GM12891 (cell line): ENCODE measurements around the gene CLMP.
A peak's percentile ranks its signal among the peaks of the same experiment; 100 is the strongest.

Source experiments
- DNase-seq: peaks from one replicate; pipeline ENCODE4 v3.0.0; 2011; ENCODE audit warnings: low spot score; ENCODE audit not compliant: insufficient read length
- FAIRE-seq: peaks from 2 replicates; lab custom pipeline; 2011; peaks lifted over from hg19 to GRCh38; lab: Jason Lieb, UNC
- PAX5 ChIP-seq: IDR thresholded peaks from 2 replicates; pipeline ENCODE4 v1.6.1; 2011; ENCODE audit warnings: low read length, moderate library complexity, mild to moderate bottlenecking; ENCODE audit not compliant: insufficient read depth, severe bottlenecking
- POLR2A ChIP-seq: IDR thresholded peaks from 2 replicates; pipeline ENCODE4 v1.6.1; 2011; ENCODE audit warnings: low read depth, low read length, control low read depth
- POLR2AphosphoS5 ChIP-seq: IDR thresholded peaks from 2 replicates; pipeline ENCODE4 v1.6.1; 2011; ENCODE audit warnings: low read depth, low read length, control low read depth
- POU2F2 ChIP-seq: IDR thresholded peaks from 2 replicates; pipeline ENCODE4 v1.6.1; 2011; ENCODE audit warnings: low read depth, mild to moderate bottlenecking, control low read depth, low read length, moderate library complexity
- SPI1 ChIP-seq: IDR thresholded peaks from 2 replicates; pipeline ENCODE4 v1.6.1; 2011; ENCODE audit warnings: low read depth, low read length, control low read depth
- TAF1 ChIP-seq: IDR thresholded peaks from 2 replicates; pipeline ENCODE4 v1.6.1; 2011; ENCODE audit warnings: low read depth, low read length, control low read depth

CLMP gene

DNA sequence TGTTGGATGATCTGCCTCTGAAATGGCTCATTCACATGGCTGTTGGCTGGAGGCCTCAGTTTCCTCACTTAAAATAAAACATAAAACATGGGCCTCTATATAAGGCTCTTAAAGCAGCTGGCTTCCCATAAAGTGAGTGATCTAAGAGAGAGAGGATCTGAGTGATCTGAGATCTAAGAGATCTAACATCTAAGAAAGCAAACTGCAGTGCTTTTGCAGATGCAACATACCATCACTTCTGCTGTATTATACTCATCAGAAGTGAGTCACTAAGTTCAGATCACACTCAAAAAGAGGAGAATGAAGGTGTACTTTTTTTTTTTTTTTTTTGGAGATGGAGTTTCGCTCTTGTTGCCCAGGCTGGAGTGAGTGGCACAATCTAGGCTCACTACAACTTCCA, 115.0 kb downstream of the CLMP start:
- TF ChIP-seq SPI1 = no peak
- TF ChIP-seq POU2F2 = no peak
- TF ChIP-seq POLR2AphosphoS5 = no peak
- no peak for TF ChIP-seq POLR2A
- TF ChIP-seq TAF1 = no peak
- TF ChIP-seq PAX5 = no peak
- DNase-seq (no peak), FAIRE-seq (no peak)

- FAIRE-seq = no peak
- TF ChIP-seq SPI1 = no peak
- TF ChIP-seq PAX5 = no peak
- TF ChIP-seq POU2F2 = no peak
- TF ChIP-seq POLR2A = no peak
- TF ChIP-seq TAF1 = no peak
- no peak for TF ChIP-seq POLR2AphosphoS5
- no peak for DNase-seq
Observed at GRCh38 chr11:123076484-123076883, 118.6 kb downstream of the CLMP start.

- FAIRE-seq (no peak), DNase-seq (no peak)
- no peak for TF ChIP-seq PAX5
- TF ChIP-seq POLR2AphosphoS5 = no peak
- no peak for TF ChIP-seq POLR2A
- no peak for TF ChIP-seq SPI1
- no peak for TF ChIP-seq POU2F2
- no peak for TF ChIP-seq TAF1
Observed at GRCh38 chr11:123073343-123074057, 121.5 kb downstream of the CLMP start.

GRCh38 chr11:123072762-123073161, 122.3 kb downstream of the CLMP start:
- no peak for DNase-seq
- FAIRE-seq = no peak
- TF ChIP-seq PAX5 (no peak), POLR2A (no peak), POLR2AphosphoS5 (no peak), POU2F2 (no peak), TAF1 (no peak)

DNA sequence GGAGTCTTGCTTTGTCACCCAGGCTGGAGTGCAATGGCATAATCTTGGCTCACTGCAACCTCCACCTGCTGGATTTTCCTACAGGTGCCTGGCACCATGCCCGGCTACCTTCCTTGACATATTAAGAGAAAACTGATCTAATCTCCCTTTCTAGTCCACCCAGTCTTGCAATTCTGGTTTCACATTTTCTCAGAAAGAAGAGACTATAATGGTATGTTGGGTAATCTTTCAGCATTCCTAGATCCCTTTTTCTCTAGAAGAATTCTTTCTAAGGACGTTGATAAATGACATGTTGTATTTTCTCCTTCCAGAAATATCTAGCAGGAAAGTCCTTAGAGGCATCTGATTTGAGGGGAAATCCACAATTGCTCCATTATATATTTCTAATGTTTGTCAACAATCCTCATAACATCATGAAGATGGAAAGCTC, 122.7 kb downstream of the CLMP start:
- no peak for DNase-seq
- TF ChIP-seq PAX5 (no peak), POLR2AphosphoS5 (no peak), TAF1 (no peak), POU2F2 (no peak)
- FAIRE-seq = no peak

GRCh38 chr11:123069908-123070821, 124.9 kb downstream of the CLMP start:
- no peak for DNase-seq
- TF ChIP-seq TAF1 = no peak
- TF ChIP-seq SPI1 = peak; percentile 48; the same call in 1 of the 2 replicates
- FAIRE-seq = peak; percentile 85

DNA sequence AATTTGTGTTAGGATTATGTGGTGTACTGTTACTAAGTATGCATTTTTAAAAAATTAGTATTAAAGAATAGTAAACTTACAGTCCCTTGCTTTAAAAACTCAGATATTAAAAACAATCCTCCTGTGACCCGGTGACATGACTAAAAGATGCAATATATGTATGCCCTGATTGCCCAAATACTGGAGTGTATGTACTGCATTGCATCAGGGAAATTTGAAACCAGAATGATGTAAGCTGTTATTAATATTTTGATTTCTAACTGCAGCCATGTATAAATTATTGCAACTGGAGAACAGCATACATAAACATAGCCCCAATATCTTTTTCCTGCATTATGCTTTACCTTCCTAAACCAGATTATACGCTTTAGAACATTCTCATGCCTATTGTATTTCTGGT, 129.4 kb downstream of the CLMP start:
- no peak for FAIRE-seq
- TF ChIP-seq PAX5 (no peak), TAF1 (no peak), SPI1 (no peak), POLR2AphosphoS5 (no peak)
- DNase-seq = no peak

DNA sequence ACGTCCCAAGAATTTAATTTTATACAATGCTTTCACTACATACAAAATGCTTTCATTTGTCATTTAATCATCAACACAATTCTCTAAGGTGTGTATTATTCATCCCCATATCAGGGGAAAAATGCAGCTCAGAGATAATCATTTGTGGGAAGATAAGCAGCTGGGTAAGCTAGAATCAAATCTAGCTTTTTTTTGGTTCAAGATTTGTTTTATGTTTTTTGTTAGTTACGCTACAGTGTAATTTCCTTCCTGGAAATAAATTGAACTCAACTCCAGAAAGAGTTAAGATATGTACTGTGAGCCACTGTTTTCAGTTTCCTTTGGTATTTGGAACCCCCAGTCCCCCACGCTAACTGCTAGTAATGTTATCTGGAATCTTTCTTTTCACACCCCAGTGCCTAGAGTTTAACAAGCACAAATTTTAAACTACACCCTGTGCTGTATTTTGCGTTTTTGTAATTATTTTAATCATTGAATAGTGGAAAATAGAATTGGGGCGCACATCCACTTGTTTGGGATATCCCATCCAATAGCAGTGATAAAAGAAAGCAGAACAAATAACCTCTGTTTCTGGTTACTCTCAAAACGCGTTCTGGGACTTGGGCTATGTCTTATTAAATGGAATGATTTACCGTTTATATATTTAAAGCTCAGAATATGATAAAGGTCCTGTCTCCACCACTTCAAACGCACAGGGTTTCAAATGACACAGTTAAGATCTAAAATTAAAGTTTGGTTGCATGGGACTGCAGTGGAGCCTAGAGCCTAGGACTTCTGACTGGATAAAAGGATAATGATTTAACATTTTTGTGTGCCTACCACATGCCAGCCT, 131.0 kb downstream of the CLMP start:
- DNase-seq = no peak
- no peak for FAIRE-seq
- TF ChIP-seq POU2F2 = no peak
- TF ChIP-seq SPI1 = no peak
- TF ChIP-seq POLR2AphosphoS5 = no peak
- no peak for TF ChIP-seq PAX5
- no peak for TF ChIP-seq TAF1
- TF ChIP-seq POLR2A = no peak
